Spinal cord (tissue), 10 donors: ENCODE results near the gene GSK3B. TPM values are rescaled to one million over a fixed set of nuclear protein-coding genes. Genes with fewer than 3 reads are reported as not detected.

ENCODE experiments used
- DNase-seq, 6 donors: peaks; one replicate each; pipeline versions ENCODE4 v3.0.0 to v3.0.0-alpha.2; 2013 to 2015; ENCODE audit warnings: low spot score in 6 of 6, low read depth in 4 of 6
- H3K27ac ChIP-seq: one replicate; pipeline ENCODE4 v1.5.1; 2013; ENCODE audit warnings: low read depth, low read length, control low read depth
- H3K27me3 ChIP-seq: one replicate; pipeline ENCODE4 v1.6.1; 2013; ENCODE audit warnings: low read length; ENCODE audit not compliant: control insufficient read depth, insufficient read depth
- H3K36me3 ChIP-seq: one replicate; pipeline ENCODE4 v1.6.1; 2013; ENCODE audit warnings: low read length; ENCODE audit not compliant: control insufficient read depth, insufficient read depth
- H3K4me1 ChIP-seq: one replicate; pipeline ENCODE4 v1.6.1; 2013; ENCODE audit warnings: low read length; ENCODE audit not compliant: control insufficient read depth, insufficient read depth
- H3K4me3 ChIP-seq: one replicate; pipeline ENCODE4 v1.5.1; 2013; ENCODE audit warnings: low read depth, low read length, control low read depth
- H3K9me3 ChIP-seq: one replicate; pipeline ENCODE4 v1.6.1; 2013; ENCODE audit warnings: low read length; ENCODE audit not compliant: control insufficient read depth, insufficient read depth
- WGBS: methylation state at CpG from one replicate; pipeline ENCODE4 v1.1.5; 2013; ENCODE audit warnings: missing lambda C conversion rate; ENCODE audit not compliant: insufficient coverage; 5-methylcytosine and 5-hydroxymethylcytosine counted together
- polyA plus RNA-seq, 2 donors: library from polyadenylated mRNA; unstranded; fragments of 120-200 nt; gene quantifications; one replicate each; pipeline ENCODE4 v1.2.1, GENCODE V29; 2013; ENCODE audit not compliant: insufficient read length in 2 of 2
- total RNA-seq, 2 donors: library from RNA; depleted of rRNA in 1 of 2; stranded (reverse); fragments of 120-200 nt in 1 of 2; fragments of >200 nt in 1 of 2; gene quantifications; one replicate each; pipeline versions ENCODE4 v1.2.3 to v1.2.4, GENCODE V29; 2013 to 2014
- donor health status: healthy.

GSK3B gene
- total and polyA plus RNA-seq, 4 donors, result 53.3 to 113 (median 73.1) TPM

DNA sequence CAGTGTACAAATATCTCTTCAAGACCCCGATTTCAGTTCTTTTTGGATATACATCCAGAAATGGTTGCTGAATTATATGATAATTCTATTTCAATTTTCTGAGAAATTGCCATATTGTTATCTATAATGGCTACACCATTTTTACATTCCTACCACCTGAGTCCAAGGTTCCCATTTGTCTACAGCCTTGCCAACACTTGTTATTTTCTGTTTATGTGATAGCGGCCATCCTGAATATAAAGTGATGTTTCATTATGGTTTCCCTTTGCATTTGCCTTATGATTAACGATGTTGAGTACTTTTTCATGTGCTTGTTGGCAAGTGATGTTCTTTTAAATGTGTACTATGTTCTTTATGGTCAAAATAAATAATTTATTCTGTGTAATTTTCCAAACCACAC, 303.9 kb downstream of the GSK3B start:
- Histone ChIP-seq H3K4me1 (no peaks in the 10 kb centered on the region), H3K9me3 (no peaks in the 10 kb centered on the region), H3K27me3 (no peaks in the 10 kb centered on the region), H3K36me3 (no peaks in the 10 kb centered on the region), H3K27ac (no peak overlapping the region), H3K4me3 (no peak overlapping the region)
- no CpG with 5 or more reads among the region's 3 CpGs for WGBS
- DNase-seq, result no peak

GRCh38 chr3:119786409-119786808, 307.8 kb downstream of the GSK3B start:
- no peak overlapping the region for H3K27ac ChIP-seq
- H3K4me3 ChIP-seq, result no peak overlapping the region
- H3K4me1 ChIP-seq, result no peaks in the 10 kb centered on the region
- H3K36me3 ChIP-seq, result no peaks in the 10 kb centered on the region
- H3K9me3 ChIP-seq, result no peaks in the 10 kb centered on the region
- no peak for DNase-seq
- H3K27me3 ChIP-seq, result no peaks in the 10 kb centered on the region
- 40% methylated on average over 1 of the region's 2 CpGs for WGBS

DNA sequence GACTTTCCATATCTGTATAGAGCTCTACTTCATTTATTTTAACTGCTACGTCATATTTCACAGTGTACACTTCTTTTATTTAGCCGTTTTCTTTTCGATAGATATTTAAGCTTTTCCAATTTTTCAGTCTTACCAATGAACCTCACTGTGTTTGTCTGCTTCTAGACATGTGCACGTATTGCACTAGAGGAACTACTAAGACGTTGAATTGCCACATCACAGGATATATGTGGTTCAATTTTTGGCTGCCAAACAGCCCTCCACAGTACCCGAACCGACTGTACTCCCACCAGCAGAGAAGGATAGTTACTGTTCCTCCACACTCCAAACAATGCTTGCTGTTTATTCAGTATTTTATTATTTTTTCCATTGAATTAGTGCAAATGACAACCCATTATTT, 310.4 kb downstream of the GSK3B start:
- Histone ChIP-seq H3K9me3 (no peaks in the 10 kb centered on the region), H3K4me3 (no peak overlapping the region), H3K4me1 (no peaks in the 10 kb centered on the region), H3K27me3 (no peaks in the 10 kb centered on the region), H3K36me3 (no peaks in the 10 kb centered on the region), H3K27ac (no peak overlapping the region)
- WGBS, result 85% methylated on average over 4 of the region's 7 CpGs
- DNase-seq, result no peak

DNA sequence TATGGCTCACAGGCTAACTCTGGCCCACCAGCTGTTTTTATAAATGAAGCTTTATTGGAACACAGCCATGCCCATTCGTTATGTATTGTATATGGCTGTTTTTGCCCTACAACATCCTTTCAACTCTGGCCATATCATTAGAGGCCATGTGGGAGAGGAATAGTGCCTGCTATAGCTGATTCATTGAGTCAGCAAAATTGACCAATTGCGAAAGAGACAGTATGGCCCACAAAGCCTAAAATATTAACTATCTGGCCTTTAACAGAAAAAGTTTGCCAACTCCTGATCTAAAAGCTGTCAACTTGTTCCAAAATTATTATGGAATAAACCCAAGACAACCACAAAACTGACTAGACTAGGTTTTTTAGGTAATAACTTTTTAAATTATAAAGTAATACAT, 311.0 kb downstream of the GSK3B start:
- Histone ChIP-seq H3K27me3 (no peaks in the 10 kb centered on the region), H3K27ac (no peak overlapping the region), H3K4me3 (no peak overlapping the region), H3K4me1 (no peaks in the 10 kb centered on the region), H3K9me3 (no peaks in the 10 kb centered on the region), H3K36me3 (no peaks in the 10 kb centered on the region)
- WGBS, result no CpG with 5 or more reads among the region's 2 CpGs
- DNase-seq, result no peak

GRCh38 chr3:119782460-119782859, 311.8 kb downstream of the GSK3B start:
- WGBS, result 100% methylated on average over 1 of the region's 1 CpG
- Histone ChIP-seq H3K4me1 (no peaks in the 10 kb centered on the region), H3K27me3 (no peaks in the 10 kb centered on the region), H3K36me3 (no peaks in the 10 kb centered on the region), H3K9me3 (no peaks in the 10 kb centered on the region), H3K4me3 (no peak overlapping the region), H3K27ac (no peak overlapping the region)
- no peak for DNase-seq

GRCh38 chr3:119781330-119782198, 312.7 kb downstream of the GSK3B start, which contains the start of gene NR1I2:
TSS of gene NR1I2 (plus strand) at chr3:119782101.
- no peaks in the 10 kb centered on the region for H3K27me3 ChIP-seq
- WGBS, result 90% methylated on average over 8 of the region's 10 CpGs
- no peak for DNase-seq
- H3K4me1 ChIP-seq, result no peaks in the 10 kb centered on the region
- H3K27ac ChIP-seq, result no peak within 1 kb of the TSS
- H3K4me3 ChIP-seq, result no peak within 1 kb of the TSS
- H3K36me3 ChIP-seq, result no peaks in the 10 kb centered on the region
- peaks cover 2% of the 10 kb centered on the region for H3K9me3 ChIP-seq

- H3K4me1 ChIP-seq, result no peaks in the 10 kb centered on the region
- no peak for DNase-seq
- WGBS, result no CpG with 5 or more reads among the region's 2 CpGs
- H3K27ac ChIP-seq, result no peak overlapping the region
- H3K4me3 ChIP-seq, result no peak overlapping the region
- H3K27me3 ChIP-seq, result no peaks in the 10 kb centered on the region
- H3K36me3 ChIP-seq, result no peaks in the 10 kb centered on the region
- peaks cover 4% of the 10 kb centered on the region for H3K9me3 ChIP-seq
These were observed 314.4 kb downstream of the GSK3B start for GRCh38 chr3:119779731-119780383.

DNA sequence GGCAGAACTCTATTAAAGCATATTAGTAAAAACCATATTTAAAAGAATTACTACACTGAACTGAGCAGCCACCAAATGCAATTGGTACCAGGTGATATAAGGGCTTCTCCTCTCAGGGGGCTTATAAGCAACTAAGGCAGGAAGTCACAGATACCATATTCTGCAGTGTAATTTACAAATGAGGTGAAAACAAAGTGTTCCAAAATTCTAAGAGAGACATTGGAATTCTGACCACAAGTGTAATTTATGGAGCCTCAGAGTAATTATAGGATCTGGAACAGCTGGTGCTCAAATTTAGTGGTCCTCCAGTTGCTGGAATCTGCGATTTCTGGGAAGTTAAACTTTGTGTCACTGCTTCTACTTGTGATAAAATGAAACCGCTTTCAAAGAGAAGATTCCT, 315.4 kb downstream of the GSK3B start:
- no peak for DNase-seq
- WGBS, result 100% methylated on average over 1 of the region's 2 CpGs
- Histone ChIP-seq H3K4me3 (no peak overlapping the region), H3K27ac (no peak overlapping the region), H3K4me1 (no peaks in the 10 kb centered on the region), H3K36me3 (no peaks in the 10 kb centered on the region), H3K27me3 (no peaks in the 10 kb centered on the region), H3K9me3 (peaks cover 4% of the 10 kb centered on the region)

DNA sequence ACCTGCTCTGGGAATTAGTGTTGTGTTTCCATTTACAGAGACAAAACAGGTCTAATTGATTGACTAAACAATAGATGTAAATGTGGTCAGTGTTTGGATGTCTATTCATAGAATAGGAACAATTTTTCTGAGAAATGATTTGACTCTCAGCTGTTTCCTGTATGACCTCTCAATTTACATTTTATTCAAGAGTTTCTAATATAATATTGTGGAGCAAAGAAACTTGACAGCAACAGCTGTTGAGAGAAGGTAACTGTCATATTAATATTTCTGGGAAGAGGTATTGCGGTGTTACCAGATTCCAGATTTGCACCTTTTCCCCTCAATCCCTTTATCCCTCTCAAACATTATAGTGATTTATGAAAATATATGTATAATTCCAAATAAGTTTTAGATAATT, 316.1 kb downstream of the GSK3B start:
- DNase-seq, result no peak
- WGBS, result no CpG with 5 or more reads among the region's 1 CpG
- no peaks in the 10 kb centered on the region for H3K27me3 ChIP-seq
- H3K4me1 ChIP-seq, result no peaks in the 10 kb centered on the region
- peaks cover 4% of the 10 kb centered on the region for H3K9me3 ChIP-seq
- H3K4me3 ChIP-seq, result no peak overlapping the region
- H3K27ac ChIP-seq, result no peak overlapping the region
- no peaks in the 10 kb centered on the region for H3K36me3 ChIP-seq

DNA sequence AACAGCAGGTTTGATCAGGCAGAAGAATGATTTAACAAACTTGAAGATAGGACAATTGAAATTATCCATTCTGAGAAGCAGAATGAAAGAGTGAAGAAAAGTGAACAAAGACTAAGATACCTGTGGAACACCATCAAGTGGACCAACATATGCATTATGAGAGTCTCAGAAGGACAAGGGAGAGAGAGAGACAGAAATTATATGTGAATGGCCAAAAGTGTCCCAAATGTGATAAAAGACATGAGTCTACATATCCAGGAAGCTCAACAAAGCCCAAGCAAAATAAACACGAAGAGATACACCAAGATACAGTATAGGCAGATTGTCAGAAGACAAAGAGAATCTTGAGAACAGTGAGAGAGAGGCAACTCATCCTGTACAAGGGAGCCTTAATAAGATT, 317.9 kb downstream of the GSK3B start:
- Histone ChIP-seq H3K36me3 (no peaks in the 10 kb centered on the region), H3K4me1 (no peaks in the 10 kb centered on the region), H3K27me3 (no peaks in the 10 kb centered on the region), H3K27ac (no peak overlapping the region), H3K9me3 (peaks cover 4% of the 10 kb centered on the region), H3K4me3 (no peak overlapping the region)
- no CpG with 5 or more reads among the region's 1 CpG for WGBS
- DNase-seq, result no peak
